ENCODE results near the gene POLR3GL. TPM values are rescaled to one million over a fixed set of nuclear protein-coding genes. Genes with fewer than 3 reads are reported as not detected.

The POLR3GL gene
- total and polyA plus RNA-seq, 12 donors: 30.9 to 64.5 (median 39.5) TPM

GRCh38 chr1:145942871-145943270 is 21.6 kb upstream of the POLR3GL start:
- ATAC-seq (no peak), DNase-seq (no peak)
- intact Hi-C loops (cut with DNase I): no loop called here
- Histone ChIP-seq H3K4me1 (peaks cover 0 to 6% (median 0%) of the 10 kb centered on the region in 9 donors), H3K27ac (no peak overlapping the region), H3K27me3 (no peaks in the 10 kb centered on the region), H3K4me3 (no peak overlapping the region), H3K9me3 (no peaks in the 10 kb centered on the region), H3K36me3 (peaks cover 0 to 100% (median 24%) of the 10 kb centered on the region in 9 donors)
- no peak for TF ChIP-seq CTCF (IDR thresholded peaks at IDR 0.05)
- 84 to 89% methylated on average over 6 of the region's 6 CpGs for WGBS, 2 donors

- ATAC-seq: no peak
Measured at GRCh38 chr1:145944532-145944931, 20.0 kb upstream of the POLR3GL start.

GRCh38 chr1:145946477-145946986 is 18.0 kb upstream of the POLR3GL start:
- Histone ChIP-seq H3K4me1 (peaks cover 0 to 34% (median 15%) of the 10 kb centered on the region in 9 donors), H3K36me3 (peaks cover 0 to 97% (median 22%) of the 10 kb centered on the region in 9 donors), H3K27ac (no peak overlapping the region), H3K9me3 (no peaks in the 10 kb centered on the region), H3K4me3 (no peak overlapping the region), H3K27me3 (no peaks in the 10 kb centered on the region)
- 93 to 95% methylated on average over 4 of the region's 4 CpGs for WGBS, 2 donors
- ATAC-seq (no peak), DNase-seq (no peak)
- TF ChIP-seq CTCF (IDR thresholded peaks at IDR 0.05): no peak
- intact Hi-C loops (cut with DNase I): no loop called here

More at GRCh38 chr1:145944532-145944931, 20.0 kb upstream of the POLR3GL start:
- no peak overlapping the region for H3K27ac ChIP-seq
- no peak overlapping the region for H3K4me3 ChIP-seq
- no peak for DNase-seq
- H3K36me3 ChIP-seq: peaks cover 0 to 99% (median 22%) of the 10 kb centered on the region in 9 donors
- peaks cover 0 to 23% (median 10%) of the 10 kb centered on the region in 9 donors for H3K4me1 ChIP-seq
- H3K9me3 ChIP-seq: no peaks in the 10 kb centered on the region
- 79 to 80% methylated on average over 3 of the region's 3 CpGs for WGBS, 2 donors
- no peaks in the 10 kb centered on the region for H3K27me3 ChIP-seq
- TF ChIP-seq CTCF (IDR thresholded peaks at IDR 0.05): no peak
- intact Hi-C loops (cut with DNase I): no loop called here

GRCh38 chr1:145947551-145947950 is 16.9 kb upstream of the POLR3GL start:
- TF ChIP-seq CTCF (IDR thresholded peaks at IDR 0.05): no peak
- DNase-seq (no peak), ATAC-seq (no peak)
- no peak overlapping the region for H3K27ac ChIP-seq
- no peaks in the 10 kb centered on the region for H3K27me3 ChIP-seq
- no peaks in the 10 kb centered on the region for H3K9me3 ChIP-seq
- WGBS, 2 donors: 64 to 72% methylated on average over 4 of the region's 4 CpGs
- H3K4me3 ChIP-seq: no peak overlapping the region
- H3K36me3 ChIP-seq: peaks cover 0 to 92% (median 19%) of the 10 kb centered on the region in 9 donors
- H3K4me1 ChIP-seq: peaks cover 0 to 39% (median 15%) of the 10 kb centered on the region in 9 donors
- intact Hi-C loops (cut with DNase I): no loop called here

Measured in heart right ventricle (tissue), 16 donors.